ENCODE data around the gene MARK2.

MARK2 gene

GRCh38 chr11:63884196-63884932 is 45.5 kb downstream of the MARK2 start:
- DNase-seq: no peak

GRCh38 chr11:63887386-63887999 is 48.6 kb downstream of the MARK2 start:
- DNase-seq: no peak

- DNase-seq: no peak
These were observed 49.5 kb downstream of the MARK2 start for GRCh38 chr11:63888170-63889086.

- DNase-seq: no peak
These were observed 50.4 kb downstream of the MARK2 start for GRCh38 chr11:63889344-63889743.

GRCh38 chr11:63890368-63890767 is 51.5 kb downstream of the MARK2 start:
- DNase-seq: no peak

- DNase-seq: no peak
These were observed 53.3 kb downstream of the MARK2 start for GRCh38 chr11:63892228-63892627.

- DNase-seq: no peak
These were observed 54.4 kb downstream of the MARK2 start for GRCh38 chr11:63893355-63893754.

- DNase-seq: no peak
These were observed 57.2 kb downstream of the MARK2 start for GRCh38 chr11:63896071-63896470.

GRCh38 chr11:63897459-63898146 is 58.7 kb downstream of the MARK2 start:
- DNase-seq: no peak

GRCh38 chr11:63901660-63902059 is 62.8 kb downstream of the MARK2 start:
- DNase-seq: no peak

GRCh38 chr11:63903884-63904283 is 65.0 kb downstream of the MARK2 start:
- peak; percentile 55 for DNase-seq

- DNase-seq: no peak
These were observed 65.8 kb downstream of the MARK2 start for GRCh38 chr11:63904743-63905142.

GRCh38 chr11:63905179-63905578 is 66.3 kb downstream of the MARK2 start:
- no peak for DNase-seq

GRCh38 chr11:63906087-63906486 is 67.2 kb downstream of the MARK2 start:
- DNase-seq: no peak

GRCh38 chr11:63906585-63906984 is 67.7 kb downstream of the MARK2 start:
- no peak for DNase-seq

- no peak for DNase-seq
These were observed 68.2 kb downstream of the MARK2 start for GRCh38 chr11:63907063-63907462.

- DNase-seq: peak; percentile 56
These were observed 69.1 kb downstream of the MARK2 start for GRCh38 chr11:63907808-63908530.

GRCh38 chr11:63908631-63909401 is 69.9 kb downstream of the MARK2 start:
- no peak for DNase-seq

GRCh38 chr11:63909591-63910506 is 70.9 kb downstream of the MARK2 start:
- DNase-seq: peak; percentile 87

- DNase-seq: no peak
These were observed 71.8 kb downstream of the MARK2 start for GRCh38 chr11:63910675-63911074.

All from retina (tissue), 1 donor.